Mesodermal cell (in vitro differentiated cells): ENCODE results near the gene PTPRN2.

Experiments used
- H3K27ac ChIP-seq: 2 replicates; pipeline ENCODE4 v1.7.0; 2013; ENCODE audit warnings: mild to moderate bottlenecking, low read depth, low read length, moderate library complexity; ENCODE audit not compliant: severe bottlenecking
- H3K36me3 ChIP-seq: 2 replicates; pipeline ENCODE4 v1.7.1; 2013; ENCODE audit warnings: mild to moderate bottlenecking, low read length, moderate library complexity; ENCODE audit not compliant: control insufficient read depth, insufficient read depth
- H3K4me1 ChIP-seq: one replicate; pipeline ENCODE4 v1.7.1; 2013; ENCODE audit warnings: mild to moderate bottlenecking, low read length; ENCODE audit not compliant: insufficient read depth, control insufficient read depth, poor library complexity, severe bottlenecking
- H3K4me3 ChIP-seq: 2 replicates; pipeline ENCODE4 v1.7.0; 2013; ENCODE audit warnings: low read length, control low read depth, mild to moderate bottlenecking; ENCODE audit not compliant: insufficient read depth, poor library complexity, severe bottlenecking; ENCODE audit errors: extremely low read depth
- H3K9me3 ChIP-seq: 2 replicates; pipeline ENCODE4 v1.7.1; 2013; ENCODE audit warnings: mild to moderate bottlenecking, low read length, moderate library complexity; ENCODE audit not compliant: control insufficient read depth
- WGBS, 2 experiments: methylation state at CpG; one replicate each; pipeline ENCODE4 v1.1.5; 2013; ENCODE audit warnings: missing lambda C conversion rate in 2 of 2; ENCODE audit not compliant: insufficient coverage in 2 of 2; 5-methylcytosine and 5-hydroxymethylcytosine counted together

Gene PTPRN2

DNA sequence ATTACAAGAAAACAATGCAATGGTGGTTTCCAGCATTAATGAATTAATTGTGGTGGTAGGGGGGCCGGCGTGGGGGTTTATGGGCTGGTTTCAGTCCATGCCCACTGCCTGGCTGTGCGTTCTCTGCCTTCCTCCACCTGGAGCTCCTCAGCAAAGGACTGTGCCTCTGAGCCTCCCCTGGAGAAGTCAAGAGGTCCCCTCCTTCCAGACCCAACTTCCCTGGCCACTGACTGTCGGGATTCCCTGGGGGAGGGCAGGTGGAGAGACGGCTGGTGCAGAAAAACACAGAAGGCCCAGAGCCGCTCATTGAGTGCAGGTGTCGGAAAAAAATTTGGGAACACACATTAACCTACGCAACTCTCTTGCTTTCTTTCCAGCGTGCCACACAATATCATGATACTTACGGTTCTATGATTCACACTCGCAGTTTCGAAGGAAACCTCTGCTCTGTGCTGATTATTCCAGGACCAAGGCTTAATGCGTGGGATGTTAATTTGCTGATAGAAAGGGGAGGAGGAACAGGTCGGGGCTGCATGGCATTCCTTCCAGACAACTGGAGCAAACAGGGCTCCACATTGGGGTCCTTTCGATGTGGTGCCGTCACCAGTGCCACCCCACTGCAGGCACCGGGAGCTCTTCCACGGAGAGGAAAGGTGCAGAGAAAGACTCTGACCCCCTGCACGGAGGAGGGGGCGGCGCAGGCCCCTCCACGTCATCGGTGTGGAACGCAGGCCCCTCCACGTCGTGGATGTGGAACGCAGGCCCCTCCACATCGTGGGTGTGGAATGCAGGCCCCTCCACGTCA lies 744.1 kb downstream of the PTPRN2 start:
- WGBS, 2 experiments, result 79 to 82% methylated on average over 27 to 28 of the region's 29 CpGs
- Histone ChIP-seq H3K4me1 (no peaks in the 10 kb centered on the region), H3K36me3 (no peaks in the 10 kb centered on the region), H3K27ac (no peak overlapping the region), H3K4me3 (no peak overlapping the region), H3K9me3 (peaks cover 68% of the 10 kb centered on the region)

DNA sequence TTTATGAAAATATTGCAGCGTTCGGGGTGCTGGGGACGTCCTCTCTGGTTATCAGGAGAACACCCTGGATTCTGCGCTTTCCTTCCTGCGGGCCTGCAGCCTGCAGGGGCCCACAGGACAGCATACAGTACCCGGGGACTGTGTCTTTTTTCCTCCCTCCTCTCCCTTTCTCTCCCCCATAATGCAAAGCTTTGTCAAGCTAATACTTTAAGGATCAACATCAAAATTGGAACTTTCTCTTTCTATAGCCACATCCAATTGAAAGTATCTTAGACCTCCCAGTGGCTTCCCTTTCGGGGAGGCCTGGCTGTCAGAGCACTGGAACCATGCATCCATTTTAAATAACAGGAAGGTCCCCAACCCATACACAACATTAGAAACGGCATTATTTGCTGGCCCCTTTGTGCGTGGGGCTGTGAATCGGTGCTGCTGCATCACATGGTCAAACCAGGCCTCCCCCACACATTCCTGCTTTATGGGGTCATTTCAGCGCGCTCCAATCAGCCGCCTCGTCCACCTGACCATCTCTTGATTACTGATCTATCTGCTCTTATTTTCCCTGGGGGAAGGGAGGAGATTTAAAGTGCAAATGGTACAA lies 745.8 kb downstream of the PTPRN2 start:
- Histone ChIP-seq H3K4me3 (no peak overlapping the region), H3K36me3 (no peaks in the 10 kb centered on the region), H3K27ac (no peak overlapping the region), H3K9me3 (peaks cover 73% of the 10 kb centered on the region), H3K4me1 (no peaks in the 10 kb centered on the region)
- 66 to 81% methylated on average over 4 to 9 of the region's 14 CpGs for WGBS, 2 experiments

DNA sequence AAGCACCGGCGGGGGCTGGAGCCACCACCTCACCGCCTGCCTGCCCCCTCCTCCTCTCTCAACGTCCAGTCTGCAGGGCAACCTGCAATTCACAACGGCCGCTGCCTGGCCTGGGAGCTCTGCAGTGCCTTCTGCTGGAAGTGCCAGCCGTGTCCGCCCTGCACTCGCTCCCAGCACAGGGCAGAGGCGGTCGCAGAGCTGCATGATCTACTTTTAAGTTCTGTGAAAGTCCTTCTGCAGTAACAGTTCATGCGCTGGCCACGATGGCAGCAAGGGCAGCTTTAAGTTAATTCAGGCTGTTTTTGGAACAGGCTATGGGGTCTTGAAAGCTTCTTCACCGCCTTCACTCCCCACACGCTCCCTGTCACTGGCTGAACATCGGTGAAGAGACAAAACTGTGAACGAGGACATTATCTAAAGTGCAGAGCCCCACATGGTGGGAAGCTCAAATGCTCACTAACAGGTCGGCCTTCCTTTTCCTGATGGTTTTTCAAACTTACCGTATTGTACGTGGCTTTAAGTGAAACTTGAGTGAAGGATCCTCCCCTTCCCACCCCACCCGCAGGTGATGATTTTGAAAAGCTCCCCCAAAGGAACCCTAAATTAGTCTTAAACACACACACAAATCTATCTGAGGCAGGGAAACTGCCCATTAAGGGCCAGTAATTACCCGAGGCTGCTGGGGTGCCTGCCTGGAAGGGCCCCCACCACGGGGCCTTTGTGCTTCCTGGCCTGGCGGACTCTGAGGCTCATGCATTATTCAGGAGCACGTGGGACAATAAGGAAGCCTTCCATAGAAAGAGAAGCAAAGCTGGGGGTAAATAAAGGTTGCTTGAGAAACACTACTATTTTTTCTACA lies 746.5 kb downstream of the PTPRN2 start:
- Histone ChIP-seq H3K4me1 (no peaks in the 10 kb centered on the region), H3K36me3 (no peaks in the 10 kb centered on the region), H3K27ac (no peak overlapping the region), H3K4me3 (no peak overlapping the region), H3K9me3 (peaks cover 70% of the 10 kb centered on the region)
- 73 to 81% methylated on average over 19 to 20 of the region's 25 CpGs for WGBS, 2 experiments

DNA sequence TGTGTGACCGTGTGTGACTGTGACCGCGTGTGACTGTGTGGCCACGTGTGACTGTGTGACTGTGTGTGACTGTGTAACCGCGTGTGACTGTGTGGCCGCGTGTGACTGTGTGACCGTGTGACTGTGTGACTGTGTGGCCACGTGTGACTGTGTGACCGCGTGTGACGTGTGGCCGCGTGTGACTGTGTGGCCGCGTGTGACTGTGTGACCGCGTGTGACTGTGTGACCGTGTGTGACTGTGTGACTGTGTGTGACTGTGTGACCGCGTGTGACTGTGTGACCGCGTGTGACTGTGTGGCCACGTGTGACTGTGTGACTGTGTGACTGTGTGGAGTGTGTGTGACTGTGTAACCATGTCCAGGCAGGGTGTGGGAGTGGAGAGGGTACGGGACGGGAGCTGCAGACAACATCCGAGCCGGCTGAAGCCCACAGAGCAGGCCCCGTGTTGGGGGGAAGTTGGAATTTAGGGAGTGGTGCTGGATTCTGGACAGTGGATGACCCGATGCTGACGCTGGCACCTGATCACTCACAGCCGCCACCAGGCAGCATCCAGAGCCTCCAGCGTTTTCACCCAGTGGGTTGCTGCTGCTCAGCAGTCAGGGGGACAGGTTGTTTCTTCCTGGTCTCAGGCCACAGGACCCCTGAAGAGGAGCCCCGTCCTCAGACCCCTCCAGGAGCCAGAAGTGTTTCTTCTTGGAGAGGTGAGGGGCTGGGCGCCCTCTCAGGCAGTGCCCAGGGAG lies 747.3 kb downstream of the PTPRN2 start:
- no peaks in the 10 kb centered on the region for H3K4me1 ChIP-seq
- H3K4me3 ChIP-seq, result no peak overlapping the region
- no peaks in the 10 kb centered on the region for H3K36me3 ChIP-seq
- 89 to 94% methylated on average over 26 to 35 of the region's 36 CpGs for WGBS, 2 experiments
- no peak overlapping the region for H3K27ac ChIP-seq
- H3K9me3 ChIP-seq, result peaks cover 69% of the 10 kb centered on the region

DNA sequence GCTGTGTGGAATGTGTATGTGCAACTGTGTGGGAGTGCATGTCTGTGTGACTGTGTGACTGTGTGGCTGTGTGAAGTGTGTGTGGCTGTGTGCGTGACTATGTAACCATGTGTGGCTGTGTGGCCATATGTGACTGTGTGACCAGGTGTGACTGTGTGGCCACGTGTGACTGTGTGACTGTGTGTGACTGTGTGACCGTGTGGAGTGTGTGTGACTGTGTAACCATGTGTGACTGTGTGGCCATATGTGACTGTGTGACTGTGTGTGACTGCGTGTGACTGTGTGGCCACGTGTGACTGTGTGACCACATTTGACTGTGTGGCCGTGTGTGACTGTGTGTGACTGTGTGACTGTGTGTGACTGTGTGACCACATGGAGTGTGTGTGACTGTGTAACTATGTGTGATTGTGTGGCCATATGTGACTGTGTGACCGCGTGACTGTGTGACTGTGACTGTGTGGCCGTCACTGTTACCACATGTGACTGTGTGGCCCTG lies 747.9 kb downstream of the PTPRN2 start:
- Histone ChIP-seq H3K36me3 (no peaks in the 10 kb centered on the region), H3K4me1 (no peaks in the 10 kb centered on the region), H3K27ac (no peak overlapping the region), H3K4me3 (no peak overlapping the region), H3K9me3 (peaks cover 68% of the 10 kb centered on the region)
- WGBS, 2 experiments, result 84 to 85% methylated on average over 9 of the region's 9 CpGs

DNA sequence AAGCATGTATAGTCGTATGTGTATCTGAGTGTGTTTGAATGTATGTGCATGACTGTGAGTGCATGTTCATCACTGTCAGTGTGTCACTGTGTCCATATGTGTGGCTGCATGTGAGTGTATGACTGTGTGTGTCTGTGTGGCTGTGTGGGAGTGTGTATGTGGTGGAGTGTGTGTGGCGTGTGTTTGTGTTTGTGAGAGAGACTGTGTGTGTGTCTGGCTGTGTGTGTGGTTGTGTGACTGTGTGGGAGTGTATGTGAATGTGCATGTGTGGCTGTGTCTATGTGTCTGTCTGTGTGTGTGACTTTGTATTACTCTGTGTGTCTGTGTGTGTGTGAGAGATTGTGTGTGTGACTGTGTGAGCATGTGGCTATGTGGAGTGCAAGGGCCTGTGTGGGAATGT lies 748.4 kb downstream of the PTPRN2 start:
- Histone ChIP-seq H3K4me3 (no peak overlapping the region), H3K9me3 (peaks cover 73% of the 10 kb centered on the region), H3K4me1 (no peaks in the 10 kb centered on the region), H3K27ac (no peak overlapping the region), H3K36me3 (no peaks in the 10 kb centered on the region)
- 60 to 67% methylated on average over 2 of the region's 2 CpGs for WGBS, 2 experiments

DNA sequence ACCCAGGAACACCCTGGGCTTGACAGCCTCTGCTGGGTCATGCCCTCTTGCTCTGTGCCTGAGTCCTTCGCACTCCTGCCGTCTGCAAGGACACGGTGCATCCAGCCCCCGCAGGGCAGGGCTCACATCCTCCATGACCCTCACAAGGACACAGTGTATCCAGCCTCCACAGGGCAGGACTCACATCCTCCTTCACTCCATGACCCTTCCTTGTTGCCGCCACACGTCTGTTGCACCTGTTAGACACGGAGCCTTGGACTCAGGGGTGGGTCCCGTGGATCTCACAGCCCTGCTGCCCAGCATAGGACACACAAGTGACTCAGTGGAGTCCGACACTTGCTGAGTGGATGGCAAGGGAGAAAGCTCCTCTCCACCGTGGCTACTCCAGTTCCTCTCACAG lies 750.1 kb downstream of the PTPRN2 start:
- H3K27ac ChIP-seq, result no peak overlapping the region
- peaks cover 71% of the 10 kb centered on the region for H3K9me3 ChIP-seq
- WGBS, 2 experiments, result 70 to 79% methylated on average over 5 to 8 of the region's 10 CpGs
- H3K4me1 ChIP-seq, result no peaks in the 10 kb centered on the region
- no peaks in the 10 kb centered on the region for H3K36me3 ChIP-seq
- no peak overlapping the region for H3K4me3 ChIP-seq

DNA sequence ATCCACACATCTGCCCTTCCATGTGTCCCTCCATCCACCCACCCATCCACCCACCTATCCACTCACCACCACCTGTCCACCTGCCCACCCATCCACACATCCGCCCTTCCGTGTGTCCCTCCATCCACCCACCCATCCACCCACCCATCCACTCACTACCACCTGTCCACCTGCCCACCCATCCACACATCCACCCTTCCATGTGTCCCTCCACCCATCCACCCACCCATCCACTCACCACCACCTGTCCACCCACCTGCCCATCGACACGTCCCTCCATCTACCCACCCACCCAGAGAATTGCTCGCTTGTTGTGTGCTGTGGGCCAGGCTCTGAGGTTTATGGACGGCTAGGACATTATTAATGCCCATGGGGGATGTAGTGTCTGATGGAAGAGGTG lies 750.6 kb downstream of the PTPRN2 start:
- 86 to 95% methylated on average over 1 to 3 of the region's 6 CpGs for WGBS, 2 experiments
- Histone ChIP-seq H3K36me3 (no peaks in the 10 kb centered on the region), H3K9me3 (peaks cover 71% of the 10 kb centered on the region), H3K4me1 (no peaks in the 10 kb centered on the region), H3K4me3 (no peak overlapping the region), H3K27ac (no peak overlapping the region)

DNA sequence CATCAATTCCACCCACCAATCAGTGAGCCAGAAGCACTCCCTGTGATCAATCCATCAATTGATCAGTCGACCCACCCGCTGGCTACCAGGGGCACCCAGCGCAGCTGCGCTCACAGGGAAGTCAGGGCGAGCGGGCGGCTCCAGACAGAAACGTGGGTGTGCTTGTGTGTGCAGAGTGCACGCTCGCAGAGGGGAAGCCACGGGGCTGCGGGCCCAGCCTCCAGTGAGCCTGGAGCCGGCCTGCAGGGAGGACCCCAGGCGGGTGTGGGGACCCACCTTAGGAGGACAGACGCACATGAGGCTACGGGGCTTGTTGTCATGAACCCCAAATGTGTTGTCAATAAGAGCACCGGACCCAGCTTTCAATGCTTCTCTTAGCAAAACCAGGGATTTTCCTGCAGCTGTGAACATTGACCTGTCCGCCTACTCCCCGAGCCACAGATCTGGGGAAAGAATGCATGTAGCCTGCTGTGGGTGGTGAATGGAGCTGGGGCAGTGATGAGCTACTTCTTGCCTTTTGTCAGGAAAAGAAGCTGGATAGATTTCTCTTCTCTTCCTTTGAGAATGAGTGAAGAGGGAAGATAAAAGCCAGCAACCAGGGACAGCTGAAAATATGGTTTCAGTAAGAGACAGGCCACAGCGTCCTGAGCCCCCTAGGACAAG lies 753.0 kb downstream of the PTPRN2 start:
- H3K4me1 ChIP-seq, result no peaks in the 10 kb centered on the region
- WGBS, 2 experiments, result 79 to 85% methylated on average over 11 to 19 of the region's 20 CpGs
- H3K4me3 ChIP-seq, result no peak overlapping the region
- H3K36me3 ChIP-seq, result no peaks in the 10 kb centered on the region
- H3K27ac ChIP-seq, result no peak overlapping the region
- H3K9me3 ChIP-seq, result peaks cover 64% of the 10 kb centered on the region
